ENCODE data around the gene FTO. TPM values are rescaled to one million over a fixed set of nuclear protein-coding genes. Genes with fewer than 3 reads are reported as not detected.

Gene FTO
- total and polyA plus RNA-seq, 4 experiments from 2014 or later: 61.5 to 126 (median 69.7) TPM

GRCh38 chr16:53848277-53848942 lies 144.5 kb downstream of the FTO start:
- Mint-ChIP-seq H3K9me3 (peaks cover 0 to 1% (median 0%) of the 10 kb centered on the region in 8 donors), H3K36me3 (peaks cover 43 to 46% of the 10 kb centered on the region in 2 donors), H3K27me3 (no peaks in the 10 kb centered on the region), H3K4me3 (no peak overlapping the region), H3K4me1 (peaks cover 4 to 8% (median 6%) of the 10 kb centered on the region in 4 donors), H3K27ac (peak overlapping the region in 1 of 7 donors; percentile 1)
- CTCF ChIA-PET (ENCODE audit: partially characterized antibody): interaction anchor here (0.6 kb wide), 1 partner anchor 154 kb away, joined by 3 read pairs; no protein-coding TSS in a partner anchor
- intact Hi-C loops (cut with micrococcal nuclease): no loop called here
- Histone ChIP-seq H3K27me3 (ENCODE audit: insufficient read depth, low read length) (no peaks in the 10 kb centered on the region), H3K4me3 (ENCODE audit: low read length in 2 of 2) (no peak overlapping the region), H3K9me3 (ENCODE audit: control insufficient read depth in 1 of 2, low read length in 2 of 2) (no peaks in the 10 kb centered on the region), H3K4me1 (ENCODE audit: insufficient read depth, low read length) (peaks cover 4% of the 10 kb centered on the region), H3K36me3 (ENCODE audit: insufficient read depth, low read length) (no peaks in the 10 kb centered on the region), H3K27ac (ENCODE audit: low read depth, low read length) (no peak overlapping the region)
- POLR2A ChIA-PET (ENCODE audit: partially characterized antibody): no interaction called here
- no peak for DNase-seq

GRCh38 chr16:53848950-53849349 lies 145.0 kb downstream of the FTO start:
- H3K4me1 ChIP-seq (ENCODE audit: insufficient read depth, low read length): peaks cover 4% of the 10 kb centered on the region
- Mint-ChIP-seq H3K27me3 (no peaks in the 10 kb centered on the region), H3K27ac (peak overlapping the region in 2 of 7 donors; percentile 43 to 63), H3K9me3 (peaks cover 0 to 4% (median 0%) of the 10 kb centered on the region in 8 donors), H3K36me3 (peaks cover 48 to 50% of the 10 kb centered on the region in 2 donors), H3K4me1 (peaks cover 4 to 8% (median 6%) of the 10 kb centered on the region in 4 donors), H3K4me3 (no peak overlapping the region)
- ChIA-PET POLR2A (ENCODE audit: partially characterized antibody) (no interaction called here), CTCF (ENCODE audit: partially characterized antibody) (interaction anchor here (0.6 kb wide), 1 partner anchor 155 kb away, joined by 3 read pairs; no protein-coding TSS in a partner anchor)
- H3K36me3 ChIP-seq (ENCODE audit: insufficient read depth, low read length): no peaks in the 10 kb centered on the region
- intact Hi-C loops (cut with micrococcal nuclease): no loop called here
- no peak overlapping the region for H3K27ac ChIP-seq (ENCODE audit: low read depth, low read length)
- no peaks in the 10 kb centered on the region for H3K9me3 ChIP-seq (ENCODE audit: control insufficient read depth in 1 of 2, low read length in 2 of 2)
- H3K27me3 ChIP-seq (ENCODE audit: insufficient read depth, low read length): no peaks in the 10 kb centered on the region
- no peak for DNase-seq
- H3K4me3 ChIP-seq (ENCODE audit: low read length in 2 of 2): no peak overlapping the region

GRCh38 chr16:53849585-53849984 lies 145.6 kb downstream of the FTO start:
- peaks cover 45 to 48% of the 10 kb centered on the region in 2 donors for H3K36me3 Mint-ChIP-seq
- Histone ChIP-seq H3K27me3 (ENCODE audit: insufficient read depth, low read length) (no peaks in the 10 kb centered on the region), H3K9me3 (ENCODE audit: control insufficient read depth in 1 of 2, low read length in 2 of 2) (no peaks in the 10 kb centered on the region), H3K27ac (ENCODE audit: low read depth, low read length) (no peak overlapping the region), H3K4me3 (ENCODE audit: low read length in 2 of 2) (no peak overlapping the region), H3K36me3 (ENCODE audit: insufficient read depth, low read length) (no peaks in the 10 kb centered on the region), H3K4me1 (ENCODE audit: insufficient read depth, low read length) (peaks cover 4% of the 10 kb centered on the region)
- no peak for DNase-seq
- ChIA-PET CTCF (ENCODE audit: partially characterized antibody) (no interaction called here), POLR2A (ENCODE audit: partially characterized antibody) (no interaction called here)
- H3K27ac Mint-ChIP-seq: no peak overlapping the region
- H3K9me3 Mint-ChIP-seq: peaks cover 0 to 4% (median under 1%) of the 10 kb centered on the region in 8 donors
- no peaks in the 10 kb centered on the region for H3K27me3 Mint-ChIP-seq
- H3K4me1 Mint-ChIP-seq: peaks cover 4 to 8% (median 6%) of the 10 kb centered on the region in 4 donors
- no peak overlapping the region for H3K4me3 Mint-ChIP-seq
- intact Hi-C loops (cut with micrococcal nuclease): no loop called here

DNA sequence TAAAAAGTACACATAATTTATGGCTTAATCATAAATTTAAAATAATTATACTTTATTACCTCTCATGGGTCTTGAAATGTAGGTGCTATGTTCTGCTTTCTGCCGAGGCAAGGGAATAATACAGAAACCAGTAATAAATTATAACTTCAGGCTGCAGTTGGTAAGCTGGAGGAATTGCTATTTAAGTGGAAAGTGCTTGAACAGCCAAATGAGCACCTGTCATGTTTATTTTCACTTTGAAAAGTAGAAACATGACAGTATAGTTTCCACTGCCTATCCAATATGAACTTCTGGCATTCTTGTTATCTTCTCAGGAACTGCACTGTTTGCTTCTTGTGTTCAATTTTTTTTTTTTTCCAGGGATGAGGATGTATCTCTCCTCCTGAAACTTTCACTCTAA lies 146.0 kb downstream of the FTO start:
- Mint-ChIP-seq H3K4me3 (no peak overlapping the region), H3K27me3 (no peaks in the 10 kb centered on the region), H3K27ac (no peak overlapping the region), H3K36me3 (peaks cover 41 to 48% of the 10 kb centered on the region in 2 donors), H3K9me3 (peaks cover 0 to 4% (median under 1%) of the 10 kb centered on the region in 8 donors), H3K4me1 (peaks cover 5 to 8% (median 7%) of the 10 kb centered on the region in 4 donors)
- Histone ChIP-seq H3K4me3 (ENCODE audit: low read length in 2 of 2) (no peak overlapping the region), H3K9me3 (ENCODE audit: control insufficient read depth in 1 of 2, low read length in 2 of 2) (no peaks in the 10 kb centered on the region), H3K27me3 (ENCODE audit: insufficient read depth, low read length) (no peaks in the 10 kb centered on the region), H3K4me1 (ENCODE audit: insufficient read depth, low read length) (peaks cover 4% of the 10 kb centered on the region), H3K36me3 (ENCODE audit: insufficient read depth, low read length) (no peaks in the 10 kb centered on the region), H3K27ac (ENCODE audit: low read depth, low read length) (no peak overlapping the region)
- no peak for DNase-seq
- ChIA-PET CTCF (ENCODE audit: partially characterized antibody) (no interaction called here), POLR2A (ENCODE audit: partially characterized antibody) (no interaction called here)
- intact Hi-C loops (cut with micrococcal nuclease): no loop called here

- POLR2A ChIA-PET (ENCODE audit: partially characterized antibody): no interaction called here
- Mint-ChIP-seq H3K27me3 (no peaks in the 10 kb centered on the region), H3K9me3 (peaks cover 0 to 4% (median under 1%) of the 10 kb centered on the region in 8 donors), H3K4me1 (peaks cover 5 to 8% (median 7%) of the 10 kb centered on the region in 4 donors), H3K36me3 (peaks cover 34 to 46% of the 10 kb centered on the region in 2 donors), H3K27ac (no peak overlapping the region), H3K4me3 (no peak overlapping the region)
- H3K27ac ChIP-seq (ENCODE audit: low read depth, low read length): no peak overlapping the region
- no peak for DNase-seq
- intact Hi-C loops (cut with micrococcal nuclease): no loop called here
- no peaks in the 10 kb centered on the region for H3K36me3 ChIP-seq (ENCODE audit: insufficient read depth, low read length)
- no peaks in the 10 kb centered on the region for H3K9me3 ChIP-seq (ENCODE audit: control insufficient read depth in 1 of 2, low read length in 2 of 2)
- H3K27me3 ChIP-seq (ENCODE audit: insufficient read depth, low read length): no peaks in the 10 kb centered on the region
- no peak overlapping the region for H3K4me3 ChIP-seq (ENCODE audit: low read length in 2 of 2)
- CTCF ChIA-PET (ENCODE audit: partially characterized antibody): no interaction called here
- H3K4me1 ChIP-seq (ENCODE audit: insufficient read depth, low read length): peaks cover 4% of the 10 kb centered on the region
Measured at GRCh38 chr16:53852678-53853077, 148.7 kb downstream of the FTO start.

GRCh38 chr16:53855056-53855455 lies 151.1 kb downstream of the FTO start:
- ChIA-PET CTCF (ENCODE audit: partially characterized antibody) (no interaction called here), POLR2A (ENCODE audit: partially characterized antibody) (no interaction called here)
- no peaks in the 10 kb centered on the region for H3K27me3 Mint-ChIP-seq
- no peak overlapping the region for H3K4me3 Mint-ChIP-seq
- no peak overlapping the region for H3K27ac Mint-ChIP-seq
- Histone ChIP-seq H3K9me3 (ENCODE audit: control insufficient read depth in 1 of 2, low read length in 2 of 2) (no peaks in the 10 kb centered on the region), H3K36me3 (ENCODE audit: insufficient read depth, low read length) (no peaks in the 10 kb centered on the region), H3K27ac (ENCODE audit: low read depth, low read length) (no peak overlapping the region), H3K4me1 (ENCODE audit: insufficient read depth, low read length) (no peaks in the 10 kb centered on the region), H3K27me3 (ENCODE audit: insufficient read depth, low read length) (no peaks in the 10 kb centered on the region), H3K4me3 (ENCODE audit: low read length in 2 of 2) (no peak overlapping the region)
- H3K4me1 Mint-ChIP-seq: peaks cover 0 to 5% (median 3%) of the 10 kb centered on the region in 4 donors
- H3K9me3 Mint-ChIP-seq: peaks cover 0 to 4% (median under 1%) of the 10 kb centered on the region in 8 donors
- intact Hi-C loops (cut with micrococcal nuclease): no loop called here
- no peak for DNase-seq
- peaks cover 33 to 51% of the 10 kb centered on the region in 2 donors for H3K36me3 Mint-ChIP-seq

GRCh38 chr16:53855511-53855910 lies 151.6 kb downstream of the FTO start:
- DNase-seq: no peak
- Mint-ChIP-seq H3K36me3 (peaks cover 36 to 55% of the 10 kb centered on the region in 2 donors), H3K27ac (no peak overlapping the region), H3K4me1 (peaks cover 0 to 5% (median 3%) of the 10 kb centered on the region in 4 donors), H3K27me3 (no peaks in the 10 kb centered on the region), H3K9me3 (peaks cover 0 to 4% (median under 1%) of the 10 kb centered on the region in 8 donors), H3K4me3 (no peak overlapping the region)
- intact Hi-C loops (cut with micrococcal nuclease): no loop called here
- Histone ChIP-seq H3K27me3 (ENCODE audit: insufficient read depth, low read length) (no peaks in the 10 kb centered on the region), H3K27ac (ENCODE audit: low read depth, low read length) (no peak overlapping the region), H3K36me3 (ENCODE audit: insufficient read depth, low read length) (no peaks in the 10 kb centered on the region), H3K4me3 (ENCODE audit: low read length in 2 of 2) (no peak overlapping the region), H3K4me1 (ENCODE audit: insufficient read depth, low read length) (no peaks in the 10 kb centered on the region), H3K9me3 (ENCODE audit: control insufficient read depth in 1 of 2, low read length in 2 of 2) (no peaks in the 10 kb centered on the region)
- ChIA-PET POLR2A (ENCODE audit: partially characterized antibody) (no interaction called here), CTCF (ENCODE audit: partially characterized antibody) (no interaction called here)

Data from CD4-positive, alpha-beta memory T cell (primary cell).